IMR-90 (cell line): ENCODE data around the gene QSOX2. TPM values are rescaled to one million over a fixed set of nuclear protein-coding genes. Genes with fewer than 3 reads are reported as not detected.

ENCODE experiments used
- ATAC-seq: fragments of 200-7000 bp; cut with Tn5 transposase; 2 replicates; pipeline ENCODE4 v1.9.1; 2020; ENCODE audit warnings: low read depth, mild to moderate bottlenecking, moderate library complexity
- BruUV-seq: library from RNA; stranded (reverse); fragments of 400-500 nt; replicated peaks from 2 replicates; lab custom pipeline; 2021; lab: Mats Ljungman, UMichigan
- CTCF ChIA-PET: fragments of 300-600 bp; formaldehyde crosslinking; extraction: SDS; loops from one replicate; lab custom pipeline; 2021; ENCODE audit warnings: antibody characterized with exemption; lab: Yijun Ruan, JAX
- POLR2A ChIA-PET: fragments of 300-600 bp; sonication (Branson Sonifier 250); formaldehyde crosslinking; loops from one replicate; lab custom pipeline; 2022; ENCODE audit warnings: antibody characterized with exemption; ENCODE audit not compliant: unreplicated experiment; lab: Charles Lee
- DNase-seq: peaks from one replicate; pipeline ENCODE4 v3.0.0; 2013
- H2AFZ ChIP-seq: replicated peaks from 2 replicates; pipeline ENCODE3; 2013; ENCODE audit warnings: low read length, mild to moderate bottlenecking; ENCODE audit not compliant: poor library complexity
- H2AK5ac ChIP-seq: 2 replicates; pipeline ENCODE4 v1.6.1; 2013; ENCODE audit warnings: low read depth, low read length, inconsistent platforms
- H2AK9ac ChIP-seq: replicated peaks from 2 replicates; pipeline ENCODE3; 2013; ENCODE audit warnings: mild to moderate bottlenecking, low read depth, low read length, moderate library complexity; ENCODE audit not compliant: poor library complexity
- H2BK120ac ChIP-seq: 2 replicates; pipeline ENCODE4 v1.6.1; 2013; ENCODE audit warnings: low read depth, low read length, inconsistent platforms
- H2BK15ac ChIP-seq: 3 replicates; pipeline ENCODE4 v1.6.1; 2013; ENCODE audit warnings: low read depth, low read length, inconsistent platforms
- H2BK20ac ChIP-seq: 2 replicates; pipeline ENCODE4 v1.6.1; 2013; ENCODE audit warnings: low read depth, mild to moderate bottlenecking, inconsistent platforms, low read length, moderate library complexity
- H2BK5ac ChIP-seq: 2 replicates; pipeline ENCODE4 v1.6.1; 2013; ENCODE audit warnings: mild to moderate bottlenecking, low read depth, low read length, inconsistent platforms; ENCODE audit not compliant: poor library complexity, severe bottlenecking
- H3K14ac ChIP-seq: replicated peaks from 2 replicates; pipeline ENCODE4 v1.6.1; 2013; ENCODE audit warnings: low read depth, low read length, inconsistent platforms
- H3K18ac ChIP-seq: 2 replicates; pipeline ENCODE4 v1.6.1; 2013; ENCODE audit warnings: low read depth, low read length, control low read depth
- H3K23ac ChIP-seq: 2 replicates; pipeline ENCODE4 v1.6.1; 2013; ENCODE audit warnings: low read depth, low read length, inconsistent platforms
- H3K27ac ChIP-seq: 2 replicates; pipeline ENCODE4 v1.5.1; 2013; ENCODE audit warnings: mild to moderate bottlenecking, control low read depth, low read length; ENCODE audit not compliant: insufficient read depth
- H3K27me3 ChIP-seq: 2 replicates; pipeline ENCODE4 v1.6.1; 2013; ENCODE audit warnings: low read length; ENCODE audit not compliant: control insufficient read depth, insufficient read depth
- H3K36me3 ChIP-seq: 2 replicates; pipeline ENCODE4 v1.6.1; 2013; ENCODE audit warnings: low read length, mixed read lengths; ENCODE audit not compliant: control insufficient read depth, insufficient read depth
- H3K4ac ChIP-seq: 2 replicates; pipeline ENCODE4 v1.6.1; 2013; ENCODE audit warnings: low read depth, low read length, inconsistent platforms
- H3K4me1 ChIP-seq: 2 replicates; pipeline ENCODE4 v1.6.1; 2013; ENCODE audit warnings: low read length, mixed read lengths; ENCODE audit not compliant: control insufficient read depth, insufficient read depth
- H3K4me2 ChIP-seq: 2 replicates; pipeline ENCODE4 v1.6.1; 2013; ENCODE audit warnings: low read depth, mild to moderate bottlenecking, control low read depth, low read length, moderate library complexity
- H3K4me3 ChIP-seq: 2 replicates; pipeline ENCODE4 v1.5.1; 2013; ENCODE audit warnings: low read depth, mild to moderate bottlenecking, control low read depth, low read length, moderate library complexity; ENCODE audit not compliant: insufficient read depth
- H3K56ac ChIP-seq: 2 replicates; pipeline ENCODE4 v1.6.1; 2013; ENCODE audit warnings: low read length, inconsistent platforms; ENCODE audit not compliant: insufficient read depth; ENCODE audit errors: extremely low read depth
- H3K79me1 ChIP-seq, 2 experiments: 2 replicates each; pipeline ENCODE4 v1.6.1; 2013; ENCODE audit warnings: low read length in 2 of 2, inconsistent platforms in 1 of 2, low read depth in 1 of 2
- H3K9ac ChIP-seq: 2 replicates; pipeline ENCODE4 v1.6.1; 2013; ENCODE audit warnings: low read depth, low read length, control low read depth
- H3K9me1 ChIP-seq: 2 replicates; pipeline ENCODE4 v1.6.1; 2013; ENCODE audit warnings: low read length, inconsistent platforms; ENCODE audit not compliant: insufficient read depth
- H3K9me3 ChIP-seq: 2 replicates; pipeline ENCODE4 v1.6.1; 2013; ENCODE audit warnings: low read length; ENCODE audit not compliant: control insufficient read depth, insufficient read depth
- H4K20me1 ChIP-seq: 2 replicates; pipeline ENCODE4 v1.6.1; 2013; ENCODE audit warnings: low read length, inconsistent platforms; ENCODE audit not compliant: insufficient read depth
- H4K5ac ChIP-seq: 2 replicates; pipeline ENCODE4 v1.6.1; 2013; ENCODE audit warnings: mild to moderate bottlenecking, low read depth, low read length, control low read depth
- H4K8ac ChIP-seq, 2 experiments: 2 replicates each; pipeline ENCODE4 v1.6.1; 2013; ENCODE audit warnings: low read depth in 2 of 2, low read length in 2 of 2, control low read depth in 1 of 2, inconsistent platforms in 1 of 2
- H4K91ac ChIP-seq: 2 replicates; pipeline ENCODE4 v1.6.1; 2013; ENCODE audit warnings: low read depth, low read length, inconsistent platforms; ENCODE audit not compliant: insufficient read depth
- ELK1 ChIP-seq: fragments of 150-350 bp; IDR thresholded peaks from 2 replicates; pipeline ENCODE4 v1.6.1; 2016; ENCODE audit warnings: low read depth, mild to moderate bottlenecking, low read length, moderate library complexity, borderline replicate concordance
- USF2 ChIP-seq: fragments of 150-350 bp; IDR thresholded peaks from 2 replicates; pipeline ENCODE4 v1.6.1; 2017; ENCODE audit warnings: mild to moderate bottlenecking, antibody characterized with exemption, low read length, low read depth
- WGBS, 2 experiments: methylation state at CpG; one replicate each; pipeline versions ENCODE4 v1.1.5 to v1.1.7; 2013; ENCODE audit warnings: missing lambda C conversion rate in 2 of 2; ENCODE audit not compliant: insufficient read length in 1 of 2; ENCODE audit errors: extremely low coverage in 2 of 2; 5-methylcytosine and 5-hydroxymethylcytosine counted together
- dilution Hi-C: fragments of 300-500 bp; cut with HindIII; formaldehyde crosslinking; loops from one replicate; pipeline ENCODE4 v1.14.3; 2018; ENCODE audit warnings: low sequenced_read_pairs; ENCODE audit not compliant: unreplicated experiment
- in situ Hi-C: fragments of 300-500 bp; cut with MboI; formaldehyde crosslinking; loops from 3 replicates; pipeline ENCODE4 v1.14.3; 2019; ENCODE audit warnings: low sequenced_read_pairs, inconsistent platforms, mixed read lengths
- intact Hi-C: fragments of 100-400 bp; cut with micrococcal nuclease; formaldehyde crosslinking; loops from 2 replicates; pipeline ENCODE4 v1.10.0; 2022
- polyA plus RNA-seq, 3 experiments: library from polyadenylated mRNA; depleted of rRNA; stranded (reverse); fragments of >200 nt; gene quantifications; 2 replicates each; pipeline ENCODE4 v1.2.3, GENCODE V29; 2012; ENCODE audit warnings: low replicate concordance in 1 of 3
- total RNA-seq: library from RNA; depleted of rRNA; stranded (reverse); fragments of >200 nt; gene quantifications from 2 replicates; pipeline ENCODE4 v1.2.3, GENCODE V29; 2012

Gene QSOX2
- total and polyA plus RNA-seq, 2 of the 4 experiments (the other 2 are of a cell fraction) = 5.9 to 12.9 TPM

- H2BK20ac ChIP-seq = no peak overlapping the region
- no peak overlapping the region for H3K14ac ChIP-seq
- no peak for DNase-seq
- H3K23ac ChIP-seq = no peak overlapping the region
- no peak overlapping the region for H2BK15ac ChIP-seq
- in situ Hi-C loops = no loop called here
- intact Hi-C loops = no loop called here
- no peak overlapping the region for H2AFZ ChIP-seq
- H3K9ac ChIP-seq = no peak overlapping the region
- H3K4me1 ChIP-seq = no peaks in the 10 kb centered on the region
- H2AK9ac ChIP-seq = no peak overlapping the region
- no peak overlapping the region for H3K4me2 ChIP-seq
- H2AK5ac ChIP-seq = no peak overlapping the region
- no peak overlapping the region for H3K27ac ChIP-seq
- H4K20me1 ChIP-seq = peaks cover 30% of the 10 kb centered on the region
- H4K91ac ChIP-seq = no peak overlapping the region
- H3K9me3 ChIP-seq = no peaks in the 10 kb centered on the region
- no peak overlapping the region for H3K4me3 ChIP-seq
- no peak overlapping the region for H3K18ac ChIP-seq
- dilution Hi-C loops = no loop called here
- no peak overlapping the region for H3K56ac ChIP-seq
- ChIA-PET POLR2A (no interaction called here), CTCF (no interaction called here)
- H3K79me1 ChIP-seq = peaks cover 7 to 28% of the 10 kb centered on the region in 2 experiments
- BruUV-seq = no TSS peak
- H3K36me3 ChIP-seq = peaks cover 9% of the 10 kb centered on the region
- ATAC-seq = no peak
- H3K9me1 ChIP-seq = 0 out of 2 replicates have a peak, but pooled peaks cover 3% of the 10 kb centered on the region
- TF ChIP-seq USF2 (no peak), ELK1 (no peak)
- no peak overlapping the region for H3K4ac ChIP-seq
- H3K27me3 ChIP-seq = no peaks in the 10 kb centered on the region
- H2BK5ac ChIP-seq = no peak overlapping the region
- no peak overlapping the region for H4K8ac ChIP-seq
- WGBS, 2 experiments = 93% methylated on average over 18 of the region's 21 CpGs; no CpG with 5 or more reads in 1 of the 2 experiments
- no peak overlapping the region for H4K5ac ChIP-seq
- no peak overlapping the region for H2BK120ac ChIP-seq
Observed at GRCh38 chr9:136234597-136234996, 11.0 kb downstream of the QSOX2 start.
